Loucy (cell line): ENCODE measurements around the gene IRF1.
"Not testable (repeated sequence)": the region's sequence is repeated elsewhere in the genome, so short reads cannot be mapped to it uniquely, and the experiment has no call there.

Source experiments
- H2AFZ ChIP-seq: fragments of 200-600 bp; sonication (generic); 2 replicates; pipeline ENCODE4 v1.6.0; 2016; ENCODE audit warnings: antibody characterized with exemption, mild to moderate bottlenecking, low read length, moderate library complexity
- H3F3A ChIP-seq: fragments of 200-600 bp; 2 replicates; pipeline ENCODE4 v1.6.0; 2016; ENCODE audit warnings: antibody characterized with exemption, low read depth, mild to moderate bottlenecking
- H3K27me3 ChIP-seq: fragments of 200-600 bp; sonication (generic); 2 replicates; pipeline ENCODE4 v1.6.1; 2014; ENCODE audit warnings: low read length, mild to moderate bottlenecking; ENCODE audit not compliant: insufficient read depth, poor library complexity, severe bottlenecking
- H3K36me3 ChIP-seq: fragments of 200-600 bp; sonication (generic); 2 replicates; pipeline ENCODE4 v1.6.1; 2016; ENCODE audit warnings: low read length; ENCODE audit not compliant: insufficient read depth
- H3K4me1 ChIP-seq: fragments of 200-600 bp; sonication (generic); 2 replicates; pipeline ENCODE4 v1.5.1; 2014; ENCODE audit warnings: low read length, mild to moderate bottlenecking; ENCODE audit not compliant: insufficient read depth, poor library complexity, severe bottlenecking
- H3K4me2 ChIP-seq: fragments of 200-600 bp; sonication (generic); 2 replicates; pipeline ENCODE4 v1.6.0; 2014; ENCODE audit warnings: antibody characterized with exemption, low read length, low read depth, mild to moderate bottlenecking; ENCODE audit not compliant: poor library complexity, severe bottlenecking
- H3K4me3 ChIP-seq: fragments of 200-600 bp; sonication (generic); 2 replicates; pipeline ENCODE4 v1.5.1; 2014; ENCODE audit warnings: low read length, mild to moderate bottlenecking, mixed read lengths; ENCODE audit not compliant: poor library complexity, severe bottlenecking
- H3K79me2 ChIP-seq: fragments of 200-600 bp; sonication (generic); 2 replicates; pipeline ENCODE4 v1.6.1; 2014; ENCODE audit warnings: low read length; ENCODE audit not compliant: insufficient read depth
- H3K9ac ChIP-seq: fragments of 200-600 bp; sonication (generic); 2 replicates; pipeline ENCODE4 v1.6.0; 2014; ENCODE audit warnings: mild to moderate bottlenecking, low read depth, low read length, moderate library complexity; ENCODE audit not compliant: poor library complexity, severe bottlenecking
- H3K9me2 ChIP-seq: fragments of 200-600 bp; sonication (generic); replicated peaks from 2 replicates; pipeline ENCODE4 v1.6.1; 2016; ENCODE audit warnings: low read depth, low read length, mixed read lengths
- H3K9me3 ChIP-seq: fragments of 200-600 bp; sonication (generic); 2 replicates; pipeline ENCODE4 v1.6.1; 2014; ENCODE audit warnings: mild to moderate bottlenecking, antibody characterized with exemption, low read length, low read depth; ENCODE audit not compliant: insufficient read depth
- H4K20me1 ChIP-seq: fragments of 200-600 bp; sonication (generic); 2 replicates; pipeline ENCODE4 v1.6.0; 2014; ENCODE audit warnings: antibody characterized with exemption, low read length, mild to moderate bottlenecking; ENCODE audit not compliant: insufficient read depth, poor library complexity, severe bottlenecking
- CTCF ChIP-seq: fragments of 200-600 bp; sonication (generic); conservative IDR thresholded peaks from 2 replicates; pipeline ENCODE4 v1.5.1; 2014; ENCODE audit warnings: mild to moderate bottlenecking, antibody characterized with exemption, low read length
- EZH2phosphoT487 ChIP-seq: fragments of 200-600 bp; IDR thresholded peaks from 2 replicates; pipeline ENCODE4 v1.6.1; 2018; ENCODE audit warnings: antibody characterized with exemption, mild to moderate bottlenecking, moderate library complexity, borderline replicate concordance

IRF1 gene

GRCh38 chr5:132438917-132439316, 51.7 kb downstream of the IRF1 start:
- Histone ChIP-seq H3K4me3 (no peak overlapping the region), H4K20me1 (no peaks in the 10 kb centered on the region), H3K4me1 (peaks cover 26% of the 10 kb centered on the region), H3K36me3 (no peaks in the 10 kb centered on the region), H3K9me2 (no peaks in the 10 kb centered on the region), H3K9ac (no peak overlapping the region), H2AFZ (no peak overlapping the region), H3F3A (no peaks in the 10 kb centered on the region), H3K9me3 (no peaks in the 10 kb centered on the region), H3K4me2 (no peak overlapping the region), H3K79me2 (peaks cover 83% of the 10 kb centered on the region), H3K27me3 (no peaks in the 10 kb centered on the region)
- peak; percentile 18 for TF ChIP-seq CTCF
- no peak for TF ChIP-seq EZH2phosphoT487

- Histone ChIP-seq H3K4me2 (peak overlapping the region; percentile 51), H3K4me1 (peaks cover 26% of the 10 kb centered on the region), H3K79me2 (peaks cover 82% of the 10 kb centered on the region)
- not testable (repeated sequence) for H3K9me2 ChIP-seq, H2AFZ ChIP-seq, H3K27me3 ChIP-seq, H3F3A ChIP-seq, H4K20me1 ChIP-seq, H3K9ac ChIP-seq, H3K36me3 ChIP-seq, H3K4me3 ChIP-seq, H3K9me3 ChIP-seq
Observed at GRCh38 chr5:132438267-132438645, 52.3 kb downstream of the IRF1 start.

- H3K36me3 ChIP-seq, result no peaks in the 10 kb centered on the region
- no peak overlapping the region for H2AFZ ChIP-seq
- no peaks in the 10 kb centered on the region for H3F3A ChIP-seq
- no peaks in the 10 kb centered on the region for H3K27me3 ChIP-seq
- H4K20me1 ChIP-seq, result no peaks in the 10 kb centered on the region
- no peaks in the 10 kb centered on the region for H3K9me3 ChIP-seq
- H3K4me1 ChIP-seq, result peaks cover 26% of the 10 kb centered on the region
- H3K9ac ChIP-seq, result peak overlapping the region; percentile 30
- peak overlapping the region; percentile 51 for H3K4me2 ChIP-seq
- peaks cover 82% of the 10 kb centered on the region for H3K79me2 ChIP-seq
- no peak overlapping the region for H3K4me3 ChIP-seq
- TF ChIP-seq CTCF, result no peak
- TF ChIP-seq EZH2phosphoT487, result no peak
- H3K9me2 ChIP-seq, result no peaks in the 10 kb centered on the region
Observed at GRCh38 chr5:132437604-132438266, 52.8 kb downstream of the IRF1 start.

GRCh38 chr5:132436936-132437335, 53.6 kb downstream of the IRF1 start:
- Histone ChIP-seq H3K4me3 (no peak overlapping the region), H3K36me3 (no peaks in the 10 kb centered on the region), H3K79me2 (peaks cover 84% of the 10 kb centered on the region), H2AFZ (no peak overlapping the region), H4K20me1 (no peaks in the 10 kb centered on the region), H3F3A (no peaks in the 10 kb centered on the region), H3K9ac (peak overlapping the region; percentile 30), H3K4me2 (peak overlapping the region; percentile 51), H3K9me3 (no peaks in the 10 kb centered on the region), H3K9me2 (no peaks in the 10 kb centered on the region), H3K4me1 (peaks cover 26% of the 10 kb centered on the region), H3K27me3 (no peaks in the 10 kb centered on the region)
- TF ChIP-seq CTCF (no peak), EZH2phosphoT487 (no peak)
